ENCODE measurements around the gene DUSP16.
"Not testable (repeated sequence)": the region's sequence is repeated elsewhere in the genome, so short reads cannot be mapped to it uniquely, and the experiment has no call there.

The DUSP16 gene

GRCh38 chr12:12488296-12488695, 74.4 kb downstream of the DUSP16 start:
- in situ Hi-C loops (cut with HindIII; ENCODE audit: low pct_unique_long_range_greater_than_20kb, low sequenced_read_pairs): no loop called here
- no peak for TF ChIP-seq JUND (IDR thresholded peaks at IDR 0.05; ENCODE audit: low read depth)
- DNase-seq (ENCODE audit: low read depth in 1 of 2, low spot score in 1 of 2): no peak

DNA sequence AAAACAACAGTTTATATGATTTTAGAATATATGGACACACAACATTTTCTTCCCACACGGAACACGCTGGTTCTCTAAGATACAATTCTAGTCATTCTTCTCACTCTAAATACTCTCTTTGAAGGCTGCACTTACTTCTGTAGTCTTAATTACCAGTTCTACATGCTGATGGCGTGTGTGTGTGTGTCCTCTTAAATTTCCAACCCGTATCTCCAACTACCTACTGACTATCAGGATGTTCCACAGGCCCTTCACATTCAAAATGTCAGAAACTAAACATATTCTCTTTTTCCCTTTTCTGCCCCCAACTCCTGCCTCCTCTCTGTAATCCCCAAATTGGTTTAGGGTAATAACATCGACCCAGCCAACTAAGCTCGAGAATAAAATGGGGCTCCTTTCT, 75.2 kb downstream of the DUSP16 start:
- DNase-seq (ENCODE audit: low read depth in 1 of 2, low spot score in 1 of 2): no peak
- in situ Hi-C loops (cut with HindIII; ENCODE audit: low pct_unique_long_range_greater_than_20kb, low sequenced_read_pairs): no loop called here
- no peak for TF ChIP-seq JUND (IDR thresholded peaks at IDR 0.05; ENCODE audit: low read depth)

DNA sequence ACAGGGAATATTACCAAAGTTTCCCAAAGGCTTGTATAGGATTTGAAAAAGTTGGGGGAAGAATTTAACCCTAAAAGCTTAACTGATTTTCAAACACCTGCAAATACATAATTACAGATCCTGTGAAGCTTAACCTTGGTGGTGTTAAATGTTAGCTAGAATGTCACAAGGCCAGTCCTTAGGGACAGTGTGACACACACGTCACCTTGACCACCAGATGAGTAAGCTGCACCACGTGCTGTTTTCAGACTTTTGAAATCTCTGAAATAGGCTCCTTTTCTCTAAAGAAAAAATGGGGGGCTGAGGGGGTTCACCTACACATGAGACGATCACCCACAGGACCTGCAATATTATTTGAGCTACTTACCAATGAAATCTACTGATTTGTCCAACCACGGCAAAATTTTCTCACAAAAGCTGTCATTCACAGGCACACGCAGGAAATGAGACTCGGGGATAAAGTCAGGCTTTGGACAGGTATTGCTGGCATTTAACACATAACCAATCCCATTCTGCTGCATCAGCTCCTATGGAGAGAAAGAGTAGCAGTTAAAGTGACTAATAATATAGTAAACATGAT, 75.9 kb downstream of the DUSP16 start:
- TF ChIP-seq JUND (IDR thresholded peaks at IDR 0.05; ENCODE audit: low read depth): no peak
- in situ Hi-C loops (cut with HindIII; ENCODE audit: low pct_unique_long_range_greater_than_20kb, low sequenced_read_pairs): no loop called here
- DNase-seq (ENCODE audit: low read depth in 1 of 2, low spot score in 1 of 2): no peak

DNA sequence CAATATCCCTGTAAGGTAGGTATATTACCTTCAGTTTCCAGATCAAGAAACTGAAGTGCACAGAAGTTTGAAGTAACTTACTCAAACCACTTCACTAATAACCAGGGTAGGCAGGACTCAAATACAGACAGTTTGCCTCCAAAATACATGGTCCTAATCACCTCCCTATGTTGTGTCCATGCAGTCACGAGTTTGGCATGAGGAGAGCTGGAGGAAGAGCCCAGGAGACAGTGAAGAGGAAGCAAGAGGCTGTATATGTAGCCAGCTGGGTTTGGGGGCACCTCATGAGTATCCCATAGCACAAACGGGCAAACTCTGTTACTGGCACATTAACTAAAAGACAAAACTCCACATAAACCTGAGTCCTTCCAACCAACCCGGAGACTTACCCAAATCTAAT, 79.2 kb downstream of the DUSP16 start:
- no peak for TF ChIP-seq JUND (IDR thresholded peaks at IDR 0.05; ENCODE audit: low read depth)

DNA sequence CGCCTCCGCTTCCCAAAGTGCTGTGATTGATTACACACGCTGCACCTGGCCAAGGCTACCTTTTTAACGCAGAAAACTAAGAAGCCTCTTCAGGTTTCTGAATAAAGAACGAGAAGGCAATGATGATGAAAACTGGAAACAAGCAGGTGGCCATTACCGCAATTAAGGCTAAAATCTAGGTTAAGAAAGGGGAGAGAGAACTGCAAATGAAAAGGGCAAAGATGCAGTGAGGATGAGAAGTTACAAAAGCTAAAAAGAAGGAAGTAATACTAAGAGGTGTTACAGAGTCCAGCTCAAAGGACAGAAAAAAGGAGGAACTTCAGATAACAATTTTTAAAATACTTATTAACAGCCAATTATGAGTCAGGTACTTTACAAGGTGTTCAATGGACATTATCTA, 79.7 kb downstream of the DUSP16 start:
- TF ChIP-seq JUND (IDR thresholded peaks at IDR 0.05; ENCODE audit: low read depth): no peak
- in situ Hi-C loops (cut with HindIII; ENCODE audit: low pct_unique_long_range_greater_than_20kb, low sequenced_read_pairs): no loop called here
- no peak for DNase-seq (ENCODE audit: low read depth in 1 of 2, low spot score in 1 of 2)

More for the DNA sequence above, 79.2 kb downstream of the DUSP16 start:
- no peak for DNase-seq (ENCODE audit: low read depth in 1 of 2, low spot score in 1 of 2)
- in situ Hi-C loops (cut with HindIII; ENCODE audit: low pct_unique_long_range_greater_than_20kb, low sequenced_read_pairs): no loop called here

DNA sequence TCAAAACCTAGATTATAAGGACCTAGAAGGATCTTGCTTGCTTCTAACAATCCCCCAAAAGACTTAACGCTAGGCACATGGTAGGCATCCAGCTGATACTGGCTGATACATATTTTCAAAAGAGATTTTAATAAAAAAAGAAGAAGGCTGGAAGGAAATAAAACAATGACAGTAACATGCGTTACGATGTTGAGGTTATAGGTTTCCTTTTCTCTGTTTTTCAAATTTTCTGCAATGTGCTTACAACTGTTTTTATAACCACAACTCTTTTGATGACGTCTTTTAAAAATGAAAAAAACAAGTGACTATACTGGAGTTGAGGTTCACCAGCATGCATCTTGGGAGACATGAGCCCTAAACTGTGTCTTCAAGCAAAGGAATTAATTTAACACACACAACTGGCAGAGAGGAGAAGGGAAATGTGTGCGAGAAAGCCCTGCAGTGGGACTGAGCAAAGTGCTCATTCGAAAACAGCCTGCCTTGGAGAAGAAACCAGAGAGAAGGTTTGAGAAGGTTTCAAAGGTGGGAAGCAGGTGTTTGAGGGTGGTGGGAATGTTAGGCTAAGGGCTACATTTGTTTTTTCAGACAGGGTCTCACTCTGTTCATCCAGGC, 80.4 kb downstream of the DUSP16 start:
- no peak for DNase-seq (ENCODE audit: low read depth in 1 of 2, low spot score in 1 of 2)
- TF ChIP-seq JUND (IDR thresholded peaks at IDR 0.05; ENCODE audit: low read depth): no peak
- in situ Hi-C loops (cut with HindIII; ENCODE audit: low pct_unique_long_range_greater_than_20kb, low sequenced_read_pairs): no loop called here

DNA sequence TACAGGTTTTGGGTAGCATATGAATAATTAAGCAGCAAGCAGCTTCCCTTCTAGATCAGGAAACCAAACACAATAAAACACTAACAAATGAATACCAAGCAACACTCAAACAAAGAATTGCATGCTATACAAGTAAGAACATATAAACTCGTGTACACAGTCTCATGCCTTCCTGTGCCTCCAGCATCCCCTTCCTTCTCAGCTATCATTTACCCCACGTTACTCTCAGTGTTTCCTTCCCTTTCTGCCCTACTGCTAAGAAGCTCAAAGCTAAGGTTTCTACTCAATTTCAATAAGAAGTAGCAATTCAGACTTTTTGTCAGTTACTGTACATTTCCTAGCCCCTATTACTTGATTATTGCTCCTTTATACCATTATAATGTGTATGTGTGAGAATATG, 81.0 kb downstream of the DUSP16 start:
- DNase-seq (ENCODE audit: low read depth in 1 of 2, low spot score in 1 of 2): no peak
- no peak for TF ChIP-seq JUND (IDR thresholded peaks at IDR 0.05; ENCODE audit: low read depth)
- in situ Hi-C loops (cut with HindIII; ENCODE audit: low pct_unique_long_range_greater_than_20kb, low sequenced_read_pairs): no loop called here

DNA sequence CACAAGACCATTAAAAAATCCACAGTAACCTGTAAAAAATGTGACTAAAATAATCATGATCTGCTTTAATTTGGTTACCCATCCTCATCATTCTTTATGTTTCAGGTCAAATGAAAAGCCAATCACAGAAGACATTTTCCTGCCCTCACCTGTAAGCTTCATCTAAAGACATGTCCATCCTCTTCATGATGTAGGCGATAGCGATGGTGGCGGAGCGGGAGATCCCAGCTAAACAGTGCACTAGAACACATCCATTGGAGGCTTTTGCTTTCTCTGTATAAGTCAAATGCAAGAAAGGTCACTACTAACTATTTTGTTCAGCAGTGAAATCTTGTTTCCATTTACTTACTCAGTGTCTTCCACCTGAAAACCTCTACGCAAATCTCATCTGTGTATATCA, 82.6 kb downstream of the DUSP16 start:
- in situ Hi-C loops (cut with HindIII; ENCODE audit: low pct_unique_long_range_greater_than_20kb, low sequenced_read_pairs): no loop called here

GRCh38 chr12:12477532-12477890, 85.2 kb downstream of the DUSP16 start:
- no peak for TF ChIP-seq JUND (IDR thresholded peaks at IDR 0.05; ENCODE audit: low read depth)
- no peak for DNase-seq (ENCODE audit: low read depth in 1 of 2, low spot score in 1 of 2)
- in situ Hi-C loops (cut with HindIII; ENCODE audit: low pct_unique_long_range_greater_than_20kb, low sequenced_read_pairs): no loop called here

More for the DNA sequence above, 82.6 kb downstream of the DUSP16 start:
- no peak for TF ChIP-seq JUND (IDR thresholded peaks at IDR 0.05; ENCODE audit: low read depth)
- no peak for DNase-seq (ENCODE audit: low read depth in 1 of 2, low spot score in 1 of 2)

DNA sequence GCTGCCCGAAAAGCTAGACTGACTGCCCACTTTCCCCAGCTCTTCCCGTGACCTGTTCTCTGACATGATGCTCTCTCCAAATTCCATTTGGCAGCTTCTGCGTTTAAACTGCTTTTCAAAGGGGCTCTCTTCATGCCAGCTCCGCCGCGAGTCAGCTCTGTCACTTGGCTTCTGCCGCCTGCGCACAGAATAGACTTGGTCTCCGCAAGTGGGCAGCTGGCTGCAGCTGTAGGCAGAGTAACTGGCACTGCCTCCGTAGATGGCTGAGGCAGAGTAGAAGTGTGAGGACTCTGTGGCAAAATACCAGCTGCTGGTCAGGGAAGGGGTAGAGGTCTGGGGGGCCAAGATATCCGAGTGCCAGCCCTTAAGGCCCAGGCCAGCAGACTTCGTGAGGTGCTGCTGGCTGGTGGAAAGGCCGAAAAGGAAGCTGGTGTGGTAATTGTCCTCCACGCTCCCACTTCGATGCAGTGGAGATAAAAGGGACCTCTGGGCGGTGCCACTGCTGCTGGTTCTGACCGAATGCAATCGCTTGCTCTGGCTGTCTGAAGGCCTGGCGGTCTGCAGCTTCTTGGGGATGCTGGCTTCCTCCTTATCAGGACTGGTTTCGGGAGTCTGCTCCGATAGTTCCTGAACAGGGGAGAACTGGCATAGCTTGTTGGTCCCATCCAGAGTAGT, 85.7 kb downstream of the DUSP16 start:
- TF ChIP-seq JUND (IDR thresholded peaks at IDR 0.05; ENCODE audit: low read depth): no peak
- no peak for DNase-seq (ENCODE audit: low read depth in 1 of 2, low spot score in 1 of 2)
- in situ Hi-C loops (cut with HindIII; ENCODE audit: low pct_unique_long_range_greater_than_20kb, low sequenced_read_pairs): no loop called here

DNA sequence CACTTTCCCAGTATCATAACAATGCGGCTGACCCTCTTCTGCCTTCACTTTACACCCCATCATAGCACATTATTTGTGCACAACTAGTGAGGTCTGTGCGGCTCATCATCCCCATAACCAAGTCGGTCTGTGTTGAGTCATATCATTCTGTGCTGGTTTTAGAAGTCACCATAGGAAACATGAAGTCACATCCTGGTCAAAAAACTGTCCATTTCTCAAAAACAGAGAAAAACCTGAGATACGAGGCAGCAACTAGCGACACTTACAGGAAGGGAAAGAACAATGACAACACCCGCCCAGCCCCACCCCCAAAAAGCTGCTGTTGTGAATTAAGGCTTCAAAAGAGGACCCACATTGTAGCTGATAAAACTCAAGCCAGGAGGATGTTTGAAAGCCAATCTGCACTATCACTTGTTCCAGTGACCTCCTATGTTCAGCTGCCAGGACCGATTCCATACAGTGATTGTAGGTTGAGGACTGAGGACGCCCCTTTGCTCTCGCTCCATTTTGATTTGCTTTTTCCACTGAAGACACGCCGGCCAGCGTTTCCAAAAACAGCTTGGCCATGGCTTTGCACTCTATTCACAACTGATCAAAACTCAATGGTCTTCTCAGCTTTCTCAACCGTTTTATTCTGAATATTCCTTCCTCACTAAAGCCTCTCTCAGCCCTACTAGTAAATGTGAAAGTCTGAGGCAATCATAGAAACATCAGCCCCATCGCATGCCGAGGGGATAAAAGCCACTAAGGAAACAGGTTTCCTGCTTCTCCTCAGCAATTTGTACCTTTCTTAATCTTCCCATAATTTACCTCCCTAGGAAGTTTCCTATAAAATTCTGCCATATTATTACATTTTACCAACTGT, 87.5 kb downstream of the DUSP16 start:
- in situ Hi-C loops (cut with HindIII; ENCODE audit: low pct_unique_long_range_greater_than_20kb, low sequenced_read_pairs): no loop called here
- TF ChIP-seq JUND (IDR thresholded peaks at IDR 0.05; ENCODE audit: low read depth): no peak
- DNase-seq (ENCODE audit: low read depth in 1 of 2, low spot score in 1 of 2): no peak

GRCh38 chr12:12474471-12474928, 88.2 kb downstream of the DUSP16 start:
- TF ChIP-seq JUND (IDR thresholded peaks at IDR 0.05; ENCODE audit: low read depth): no peak
- no peak for DNase-seq (ENCODE audit: low read depth in 1 of 2, low spot score in 1 of 2)
- in situ Hi-C loops (cut with HindIII; ENCODE audit: low pct_unique_long_range_greater_than_20kb, low sequenced_read_pairs): no loop called here

- TF ChIP-seq JUND (IDR thresholded peaks at IDR 0.05; ENCODE audit: low read depth): no peak
- in situ Hi-C loops (cut with HindIII; ENCODE audit: low pct_unique_long_range_greater_than_20kb, low sequenced_read_pairs): no loop called here
- no peak for DNase-seq (ENCODE audit: low read depth in 1 of 2, low spot score in 1 of 2)
Measured at GRCh38 chr12:12473223-12473622, 89.4 kb downstream of the DUSP16 start.

DNA sequence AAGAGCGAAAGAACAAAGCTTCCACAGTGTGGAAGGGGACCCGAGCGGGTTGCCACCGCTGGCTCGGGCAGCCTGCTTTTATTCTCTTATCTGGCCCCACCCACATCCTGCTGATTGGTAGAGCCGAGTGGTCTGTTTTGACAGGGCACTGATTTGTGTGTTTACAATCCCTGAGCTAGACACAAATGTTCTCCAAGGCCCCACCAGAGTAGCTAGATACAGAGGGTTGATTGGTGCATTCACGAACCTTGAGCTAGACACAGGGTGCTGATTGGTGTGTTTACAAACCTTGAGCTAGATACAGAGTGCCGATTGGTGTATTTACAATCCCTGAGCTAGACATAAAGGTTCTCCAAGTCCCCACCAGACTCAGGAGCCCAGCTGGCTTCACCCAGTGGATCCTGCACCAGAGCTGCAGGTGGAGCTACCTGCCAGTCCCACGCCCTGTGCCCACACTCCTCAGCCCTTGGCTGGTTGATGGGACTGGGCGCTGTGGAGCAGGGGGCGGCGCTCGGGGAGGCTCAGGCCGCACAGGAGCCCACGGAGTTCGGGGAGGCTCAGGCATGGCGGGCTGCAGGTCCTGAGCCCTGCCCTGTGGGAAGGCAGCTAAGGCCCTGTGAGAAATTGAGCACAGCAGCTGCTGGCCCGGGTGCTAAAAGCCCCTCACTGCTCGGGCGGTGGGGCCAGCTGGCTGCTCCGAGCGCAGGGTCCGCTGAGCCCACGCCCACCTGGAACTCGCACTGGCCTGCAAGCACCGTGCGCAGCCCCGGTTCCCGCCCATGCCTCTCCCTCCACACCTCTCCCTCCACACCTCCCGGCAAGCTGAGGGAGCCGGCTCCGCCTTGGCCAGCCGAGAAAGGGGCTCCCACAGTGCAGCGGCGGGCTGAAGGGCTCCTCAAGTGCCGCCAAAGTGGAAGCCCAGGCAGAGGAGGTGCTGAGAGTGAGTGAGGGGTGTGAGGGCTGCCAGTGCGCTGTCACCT, 90.4 kb downstream of the DUSP16 start:
- DNase-seq (ENCODE audit: low read depth in 1 of 2, low spot score in 1 of 2); in situ Hi-C loops (cut with HindIII; ENCODE audit: low pct_unique_long_range_greater_than_20kb, low sequenced_read_pairs): not testable (repeated sequence)

Measured in T47D (cell line).